ENCODE measurements around the gene MAGI2. TPM values are rescaled to one million over a fixed set of nuclear protein-coding genes. Genes with fewer than 3 reads are reported as not detected.

MAGI2 gene
- total RNA-seq, 1 experiment from 2014 or later, result 14.3 TPM

DNA sequence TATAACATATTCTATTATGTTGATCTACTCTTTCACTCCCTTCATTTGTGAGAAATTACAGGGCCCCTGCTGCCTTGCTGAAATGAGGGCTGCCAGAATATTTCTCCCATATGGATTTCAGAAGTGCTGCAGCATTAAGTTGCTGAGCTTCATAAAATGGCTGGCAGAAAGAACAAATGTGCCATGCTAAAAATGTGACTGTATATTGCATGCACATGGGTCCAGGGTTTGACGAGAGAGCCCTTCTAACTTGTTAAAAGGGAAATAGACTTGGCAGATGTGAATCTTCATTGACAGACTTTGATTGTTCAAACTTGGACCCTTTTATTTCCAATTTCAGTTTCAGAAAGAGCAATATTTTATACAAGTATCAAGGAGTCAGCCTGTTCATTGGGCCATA, 1186.3 kb downstream of the MAGI2 start:
- H2BK12ac ChIP-seq (ENCODE audit: insufficient read length, low read depth, low read length), result no peak overlapping the region
- H3K79me1 ChIP-seq (ENCODE audit: insufficient read depth, low read depth, low read length, poor library complexity, severe bottlenecking), result no peaks in the 10 kb centered on the region
- H4K5ac ChIP-seq (ENCODE audit: insufficient read length, low read depth, low read length), result no peak overlapping the region
- H3K9me3 ChIP-seq (ENCODE audit: control insufficient read depth, low read depth, low read length), result no peaks in the 10 kb centered on the region
- no peak overlapping the region for H3K4ac ChIP-seq (ENCODE audit: low read depth, low read length)
- Mint-ChIP-seq H3K36me3 (ENCODE audit: insufficient read depth in 1 of 3, low read depth in 3 of 3) (peaks cover 0 to 3% (median 0%) of the 10 kb centered on the region in 3 experiments; a peak in 1 of 7 replicates), H3K4me3 (no peak overlapping the region), H3K27me3 (ENCODE audit: low read depth) (no peaks in the 10 kb centered on the region), H3K4me1 (peaks cover 7 to 8% of the 10 kb centered on the region in 2 experiments; a peak in 3 of 4 replicates), H3K9me3 (peaks cover 2 to 13% of the 10 kb centered on the region in 2 experiments; a peak in 4 of 5 replicates), H3K27ac (no peak overlapping the region)
- no peak overlapping the region for H3K27ac ChIP-seq (ENCODE audit: insufficient read length, low read depth, low read length)
- H2AFZ ChIP-seq (ENCODE audit: low read length), result no peak overlapping the region
- H3K23ac ChIP-seq (ENCODE audit: insufficient read length, low read depth, low read length), result no peak overlapping the region
- no peaks in the 10 kb centered on the region for H3K27me3 ChIP-seq (ENCODE audit: insufficient read depth, low read length)
- no peaks in the 10 kb centered on the region for H3K79me2 ChIP-seq (ENCODE audit: insufficient read depth, low read length)
- H3K14ac ChIP-seq (ENCODE audit: insufficient read depth, low read length), result no peak overlapping the region
- H3K18ac ChIP-seq (ENCODE audit: insufficient read length, low read depth, low read length), result no peak overlapping the region
- H2AK5ac ChIP-seq (ENCODE audit: insufficient read length, low read length), result no peak overlapping the region
- H3T11ph ChIP-seq (ENCODE audit: low read length), result no peak overlapping the region
- no peaks in the 10 kb centered on the region for H4K20me1 ChIP-seq (ENCODE audit: control insufficient read depth, insufficient read depth, insufficient read length)
- no peak overlapping the region for H4K91ac ChIP-seq (ENCODE audit: insufficient read length, low read depth, low read length)
- TF ChIP-seq, protein P1, sequence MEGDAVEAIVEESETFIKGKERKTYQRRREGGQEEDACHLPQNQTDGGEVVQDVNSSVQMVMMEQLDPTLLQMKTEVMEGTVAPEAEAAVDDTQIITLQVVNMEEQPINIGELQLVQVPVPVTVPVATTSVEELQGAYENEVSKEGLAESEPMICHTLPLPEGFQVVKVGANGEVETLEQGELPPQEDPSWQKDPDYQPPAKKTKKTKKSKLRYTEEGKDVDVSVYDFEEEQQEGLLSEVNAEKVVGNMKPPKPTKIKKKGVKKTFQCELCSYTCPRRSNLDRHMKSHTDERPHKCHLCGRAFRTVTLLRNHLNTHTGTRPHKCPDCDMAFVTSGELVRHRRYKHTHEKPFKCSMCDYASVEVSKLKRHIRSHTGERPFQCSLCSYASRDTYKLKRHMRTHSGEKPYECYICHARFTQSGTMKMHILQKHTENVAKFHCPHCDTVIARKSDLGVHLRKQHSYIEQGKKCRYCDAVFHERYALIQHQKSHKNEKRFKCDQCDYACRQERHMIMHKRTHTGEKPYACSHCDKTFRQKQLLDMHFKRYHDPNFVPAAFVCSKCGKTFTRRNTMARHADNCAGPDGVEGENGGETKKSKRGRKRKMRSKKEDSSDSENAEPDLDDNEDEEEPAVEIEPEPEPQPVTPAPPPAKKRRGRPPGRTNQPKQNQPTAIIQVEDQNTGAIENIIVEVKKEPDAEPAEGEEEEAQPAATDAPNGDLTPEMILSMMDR (conservative IDR thresholded peaks at IDR 0.05), result no peak
- H2BK120ac ChIP-seq (ENCODE audit: low read depth, low read length, poor library complexity, severe bottlenecking), result no peak overlapping the region
- H3K4me1 ChIP-seq (ENCODE audit: insufficient read depth, low read length), result no peaks in the 10 kb centered on the region
- H3K9ac ChIP-seq (ENCODE audit: extremely low read depth, insufficient read length, low read length), result no peak overlapping the region
- H2BK20ac ChIP-seq (ENCODE audit: low read depth, low read length, poor library complexity, severe bottlenecking), result no peak overlapping the region
- DNase-seq, result no peak
- WGBS (ENCODE audit: extremely low coverage, insufficient read length, low lambda C conversion rate), result no CpG with 5 or more reads among the region's 1 CpG
- H3K56ac ChIP-seq (ENCODE audit: insufficient read length, low read depth, low read length), result no peak overlapping the region
- H2BK15ac ChIP-seq (ENCODE audit: low read depth, low read length), result no peak overlapping the region
- no peak overlapping the region for H2BK5ac ChIP-seq (ENCODE audit: insufficient read length, low read length)
- no peak overlapping the region for H4K8ac ChIP-seq (replicated peaks; ENCODE audit: insufficient read length, low read depth, low read length)
- H3K23me2 ChIP-seq (ENCODE audit: insufficient read length, low read depth, low read length, poor library complexity, severe bottlenecking), result no peaks in the 10 kb centered on the region
- no peak overlapping the region for H3K4me2 ChIP-seq (ENCODE audit: insufficient read depth, insufficient read length, low read length)
